GM10248 (cell line): ENCODE data around the gene TSPAN5.

Experiments
- CTCF ChIA-PET: fragments of 300-600 bp; sonication (Branson Sonifier 250); formaldehyde crosslinking; extraction: SDS; loops from one replicate; lab custom pipeline; 2021; ENCODE audit warnings: antibody characterized with exemption; lab: Yijun Ruan, JAX
- POLR2A ChIA-PET: fragments of 350-650 bp; sonication (Branson Sonifier 250); formaldehyde crosslinking; extraction: SDS; loops from one replicate; lab custom pipeline; 2020; ENCODE audit warnings: antibody characterized with exemption; lab: Yijun Ruan, JAX
- DNase-seq: peaks from one replicate; pipeline ENCODE4 v3.0.0; 2012; ENCODE audit errors: extremely low spot score
- CTCF ChIP-seq: IDR thresholded peaks from 2 replicates; pipeline ENCODE4 v1.5.1; 2012; ENCODE audit warnings: mild to moderate bottlenecking, low read depth; ENCODE audit errors: extremely low read depth, missing control alignments, control extremely low read depth

TSPAN5 gene

GRCh38 chr4:98632258-98632657 lies 26.2 kb downstream of the TSPAN5 start:
- no peak for DNase-seq
- no peak for TF ChIP-seq CTCF
- POLR2A ChIA-PET = no interaction called here

GRCh38 chr4:98631506-98631905 lies 26.9 kb downstream of the TSPAN5 start:
- CTCF ChIA-PET = no interaction called here
- no peak for TF ChIP-seq CTCF
- POLR2A ChIA-PET = no interaction called here
- DNase-seq = no peak

More at GRCh38 chr4:98632258-98632657, 26.2 kb downstream of the TSPAN5 start:
- CTCF ChIA-PET = no interaction called here

GRCh38 chr4:98630737-98631454 lies 27.5 kb downstream of the TSPAN5 start:
- CTCF ChIA-PET = no interaction called here
- no peak for DNase-seq
- POLR2A ChIA-PET = no interaction called here
- TF ChIP-seq CTCF = no peak

- ChIA-PET CTCF (interaction anchor here (1.3 to 1.4 kb wide), 2 partner anchors 14 to 37 kb away, joined by 3 to 4 read pairs; no protein-coding TSS in a partner anchor), POLR2A (interaction anchor here (0.5 kb wide), 1 partner anchor 301 kb away, joined by 3 read pairs; the partner anchor contains the start of gene EIF4E)
- DNase-seq = no peak
- TF ChIP-seq CTCF = no peak
These were observed 30.7 kb downstream of the TSPAN5 start for GRCh38 chr4:98627531-98628257.

- ChIA-PET CTCF (no interaction called here), POLR2A (no interaction called here)
- TF ChIP-seq CTCF = no peak
- DNase-seq = no peak
These were observed 32.1 kb downstream of the TSPAN5 start for GRCh38 chr4:98626350-98626749.

GRCh38 chr4:98625920-98626319 lies 32.5 kb downstream of the TSPAN5 start:
- CTCF ChIA-PET = no interaction called here
- TF ChIP-seq CTCF = no peak
- DNase-seq = no peak
- POLR2A ChIA-PET = no interaction called here
